ENCODE results near the gene ATP9B. TPM values are rescaled to one million over a fixed set of nuclear protein-coding genes. Genes with fewer than 3 reads are reported as not detected.
"Not testable (repeated sequence)": the region's sequence is repeated elsewhere in the genome, so short reads cannot be mapped to it uniquely, and the experiment has no call there.

ATP9B gene
- total RNA-seq, 1 donor from 2014 or later, result 48.6 TPM

GRCh38 chr18:79070486-79070885, 1.3 kb downstream of the ATP9B start:
- H3K27me3 ChIP-seq (ENCODE audit: low read depth), result no peaks in the 10 kb centered on the region
- DNase-seq, result no peak
- no peaks in the 10 kb centered on the region for H3K36me3 ChIP-seq
- no peaks in the 10 kb centered on the region for H3K9me3 ChIP-seq
- peaks cover 27% of the 10 kb centered on the region for H3K4me1 ChIP-seq
- no peak overlapping the region for H3K27ac ChIP-seq
- intact Hi-C loops (cut with DNase I), result no loop called here
- TF ChIP-seq CTCF (IDR thresholded peaks at IDR 0.05), result no peak
- ATAC-seq, result no peak
- H3K4me3 ChIP-seq, result peak overlapping the region; percentile 98

- Histone ChIP-seq H3K27ac (no peak overlapping the region), H3K9me3 (no peaks in the 10 kb centered on the region), H3K4me3 (no peak overlapping the region), H3K4me1 (peaks cover 27% of the 10 kb centered on the region), H3K36me3 (no peaks in the 10 kb centered on the region), H3K27me3 (ENCODE audit: low read depth) (no peaks in the 10 kb centered on the region)
- no peak for ATAC-seq
- TF ChIP-seq CTCF (IDR thresholded peaks at IDR 0.05), result no peak
- no peak for DNase-seq
- intact Hi-C loops (cut with DNase I), result no loop called here
Measured at GRCh38 chr18:79071037-79071436, 1.8 kb downstream of the ATP9B start.

- Histone ChIP-seq H3K4me1 (peaks cover 27% of the 10 kb centered on the region), H3K36me3 (no peaks in the 10 kb centered on the region), H3K4me3 (no peak overlapping the region), H3K27ac (no peak overlapping the region), H3K27me3 (ENCODE audit: low read depth) (no peaks in the 10 kb centered on the region), H3K9me3 (no peaks in the 10 kb centered on the region)
- intact Hi-C loops (cut with DNase I), result no loop called here
- no peak for ATAC-seq
- TF ChIP-seq CTCF (IDR thresholded peaks at IDR 0.05), result no peak
- DNase-seq, result no peak
Measured at GRCh38 chr18:79071503-79072210, 2.5 kb downstream of the ATP9B start.

GRCh38 chr18:79072655-79073054, 3.5 kb downstream of the ATP9B start:
- intact Hi-C loops (cut with DNase I); ATAC-seq; H3K9me3 ChIP-seq; H3K36me3 ChIP-seq; DNase-seq; H3K27me3 ChIP-seq (ENCODE audit: low read depth); H3K4me3 ChIP-seq; H3K27ac ChIP-seq: not testable (repeated sequence)
- H3K4me1 ChIP-seq, result peaks cover 27% of the 10 kb centered on the region

GRCh38 chr18:79077181-79077580, 8.0 kb downstream of the ATP9B start:
- no peaks in the 10 kb centered on the region for H3K36me3 ChIP-seq
- TF ChIP-seq CTCF (IDR thresholded peaks at IDR 0.05), result no peak
- no peaks in the 10 kb centered on the region for H3K4me1 ChIP-seq
- no peak overlapping the region for H3K4me3 ChIP-seq
- intact Hi-C loops (cut with DNase I), result no loop called here
- ATAC-seq, result no peak
- H3K27me3 ChIP-seq (ENCODE audit: low read depth), result no peaks in the 10 kb centered on the region
- DNase-seq, result no peak
- H3K9me3 ChIP-seq, result no peaks in the 10 kb centered on the region
- H3K27ac ChIP-seq, result no peak overlapping the region

- H3K27ac ChIP-seq; H3K4me3 ChIP-seq; H3K36me3 ChIP-seq; H3K9me3 ChIP-seq; H3K27me3 ChIP-seq (ENCODE audit: low read depth); H3K4me1 ChIP-seq; ATAC-seq; DNase-seq; intact Hi-C loops (cut with DNase I): not testable (repeated sequence)
Measured at GRCh38 chr18:79078791-79079190, 9.6 kb downstream of the ATP9B start.
